Natural killer cell (primary cell): ENCODE measurements around the gene ZNF705A. TPM values are rescaled to one million over a fixed set of nuclear protein-coding genes. Genes with fewer than 3 reads are reported as not detected.
"Not testable (repeated sequence)": the region's sequence is repeated elsewhere in the genome, so short reads cannot be mapped to it uniquely, and the experiment has no call there.

Source experiments
- ATAC-seq, 3 donors: fragments of 150-1000 bp in 2 of 3; fragments of 200-7000 bp in 1 of 3; cut with Tn5 transposase; 1 replicate in 1 of 3; 2 replicates in 2 of 3; pipeline ENCODE4 v1.10.0; 2021; ENCODE audit warnings: mild to moderate bottlenecking in 2 of 3, moderate library complexity in 2 of 3
- DNase-seq, 2 donors: peaks; one replicate each; pipeline versions ENCODE4 v3.0.0 to v3.0.0-alpha.2; 2013 to 2021; ENCODE audit warnings: mixed read lengths in 1 of 2
- H3K27ac ChIP-seq: one replicate; pipeline ENCODE4 v1.5.1; 2013; ENCODE audit warnings: mild to moderate bottlenecking, low read length
- H3K27me3 ChIP-seq: one replicate; pipeline ENCODE4 v1.6.1; 2013; ENCODE audit warnings: low read length; ENCODE audit not compliant: control insufficient read depth, insufficient read depth
- H3K36me3 ChIP-seq: one replicate; pipeline ENCODE4 v1.6.1; 2013; ENCODE audit warnings: low read length; ENCODE audit not compliant: control insufficient read depth, insufficient read depth
- H3K4me1 ChIP-seq: one replicate; pipeline ENCODE4 v1.6.1; 2013; ENCODE audit warnings: low read length; ENCODE audit not compliant: control insufficient read depth, insufficient read depth
- H3K4me3 ChIP-seq: one replicate; pipeline ENCODE4 v1.5.1; 2013; ENCODE audit warnings: low read length
- H3K9me3 ChIP-seq: one replicate; pipeline ENCODE4 v1.6.1; 2013; ENCODE audit warnings: low read length; ENCODE audit not compliant: control insufficient read depth, insufficient read depth
- H3K27ac Mint-ChIP-seq, 2 donors: one replicate each; pipeline ENCODE4 v1.8.0; 2022; ENCODE audit warnings: mild to moderate bottlenecking in 2 of 2, mixed read lengths in 2 of 2, moderate library complexity in 1 of 2
- H3K27me3 Mint-ChIP-seq, 2 donors: one replicate each; pipeline ENCODE4 v1.8.0; 2022; ENCODE audit warnings: low read depth in 2 of 2, mixed read lengths in 2 of 2
- H3K36me3 Mint-ChIP-seq: one replicate; pipeline ENCODE4 v1.8.0; 2022; ENCODE audit warnings: mixed read lengths
- H3K4me1 Mint-ChIP-seq, 2 donors: one replicate each; pipeline ENCODE4 v1.8.0; 2022; ENCODE audit warnings: mixed read lengths in 2 of 2
- H3K4me3 Mint-ChIP-seq: one replicate; pipeline ENCODE4 v1.8.0; 2022; ENCODE audit warnings: mild to moderate bottlenecking, moderate library complexity, mixed read lengths
- H3K9me3 Mint-ChIP-seq, 2 donors: one replicate each; pipeline ENCODE4 v1.8.0; 2022; ENCODE audit warnings: mixed read lengths in 2 of 2
- WGBS: methylation state at CpG from one replicate; pipeline ENCODE4 v1.1.7; 2013; ENCODE audit warnings: missing lambda C conversion rate; ENCODE audit not compliant: insufficient coverage; 5-methylcytosine and 5-hydroxymethylcytosine counted together
- intact Hi-C: fragments of 100-400 bp; cut with micrococcal nuclease; formaldehyde crosslinking; loops from one replicate; pipeline ENCODE4 v1.14.2; 2022
- total RNA-seq, 4 donors: library from RNA; stranded (reverse); fragments of 120-200 nt in 1 of 4; gene quantifications; one replicate each; pipeline versions ENCODE4 v1.2.3 to v1.2.4, GENCODE V29; 2013 to 2022

Gene ZNF705A
- total RNA-seq, 3 donors from 2014 or later (not counting 1 experiment from before 2014, with no cell fraction given) = not detected

DNA sequence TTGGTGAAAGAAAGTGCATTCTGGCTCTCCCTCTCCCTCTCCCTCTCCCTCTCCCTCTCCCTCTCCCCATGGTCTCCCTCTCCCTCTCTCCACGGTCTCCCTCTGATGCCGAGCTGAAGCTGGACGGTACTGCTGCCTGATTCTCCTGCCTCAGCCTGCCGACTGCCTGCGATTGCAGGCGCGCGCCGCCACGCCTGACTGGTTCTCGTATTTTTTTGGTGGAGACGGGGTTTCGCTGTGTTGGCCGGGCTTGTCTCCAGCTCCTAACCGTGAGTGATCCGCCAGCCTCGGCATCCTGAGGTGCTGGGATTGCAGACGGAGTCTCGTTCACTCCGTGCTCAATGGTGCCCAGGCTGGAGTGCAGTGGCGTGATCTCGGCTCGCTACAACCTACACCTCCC is 26.5 kb downstream of the ZNF705A start:
- H3K36me3 Mint-ChIP-seq, intact Hi-C loops, H3K9me3 ChIP-seq, H3K27me3 ChIP-seq, H3K9me3 Mint-ChIP-seq, H3K27ac ChIP-seq, H3K36me3 ChIP-seq, H3K27me3 Mint-ChIP-seq, DNase-seq, ATAC-seq, H3K4me1 ChIP-seq, H3K4me3 Mint-ChIP-seq, H3K27ac Mint-ChIP-seq, H3K4me3 ChIP-seq: not testable (repeated sequence)
- WGBS = 98% methylated on average over 21 of the region's 23 CpGs
- H3K4me1 Mint-ChIP-seq = peaks cover 10 to 19% of the 10 kb centered on the region in 2 donors

DNA sequence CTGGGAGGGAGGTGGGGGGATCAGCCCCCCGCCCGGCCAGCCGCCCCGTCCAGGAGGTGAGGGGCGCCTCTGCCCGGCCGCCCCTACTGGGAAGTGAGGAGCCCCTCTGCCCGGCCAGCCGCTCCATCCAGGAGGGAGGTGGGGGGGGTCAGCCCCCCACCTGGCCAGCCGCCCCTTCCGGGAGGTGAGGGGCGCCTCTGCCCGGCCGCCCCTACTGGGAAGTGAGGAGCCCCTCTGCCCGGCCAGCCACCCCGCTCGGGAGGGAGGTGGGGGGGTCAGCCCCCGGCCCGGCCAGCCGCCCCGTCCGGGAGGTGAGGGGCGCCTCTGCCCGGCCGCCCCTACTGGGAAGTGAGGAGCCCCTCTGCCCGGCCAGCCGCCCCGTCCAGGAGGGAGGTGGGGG is 27.4 kb downstream of the ZNF705A start:
- ATAC-seq, H3K36me3 ChIP-seq, H3K4me1 ChIP-seq, H3K27me3 ChIP-seq, DNase-seq, H3K27me3 Mint-ChIP-seq, H3K9me3 ChIP-seq, H3K4me3 ChIP-seq, H3K4me3 Mint-ChIP-seq, H3K36me3 Mint-ChIP-seq, H3K27ac ChIP-seq, H3K27ac Mint-ChIP-seq, intact Hi-C loops, H3K9me3 Mint-ChIP-seq: not testable (repeated sequence)
- H3K4me1 Mint-ChIP-seq = peaks cover 10 to 19% of the 10 kb centered on the region in 2 donors
- 100% methylated on average over 13 of the region's 28 CpGs for WGBS

DNA sequence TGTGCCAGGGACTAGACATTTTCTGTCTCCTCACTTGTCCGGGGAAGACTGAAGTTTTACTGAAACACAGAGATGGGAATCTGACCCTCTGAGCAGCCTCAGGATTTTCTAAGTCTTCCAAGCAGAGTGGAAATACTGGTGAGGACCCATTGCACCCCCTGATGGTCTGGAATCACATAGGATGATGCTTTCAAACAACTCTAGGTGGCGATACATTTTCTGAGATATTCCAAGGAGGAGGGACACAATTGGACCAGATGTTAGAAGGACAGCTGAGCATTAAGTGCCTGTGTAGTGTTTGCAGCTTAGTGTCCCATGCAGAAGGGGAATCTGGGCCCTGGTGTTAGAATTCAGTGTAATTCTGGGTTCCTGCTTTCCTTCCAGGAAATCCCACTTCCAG is 31.3 kb downstream of the ZNF705A start:
- H3K27me3 Mint-ChIP-seq, H3K4me1 Mint-ChIP-seq, H3K4me1 ChIP-seq, DNase-seq, H3K9me3 Mint-ChIP-seq, H3K36me3 ChIP-seq, H3K9me3 ChIP-seq, H3K27ac ChIP-seq, H3K36me3 Mint-ChIP-seq, H3K4me3 ChIP-seq, intact Hi-C loops, ATAC-seq, H3K27me3 ChIP-seq, H3K27ac Mint-ChIP-seq, H3K4me3 Mint-ChIP-seq: not testable (repeated sequence)
- 92% methylated on average over 2 of the region's 2 CpGs for WGBS

DNA sequence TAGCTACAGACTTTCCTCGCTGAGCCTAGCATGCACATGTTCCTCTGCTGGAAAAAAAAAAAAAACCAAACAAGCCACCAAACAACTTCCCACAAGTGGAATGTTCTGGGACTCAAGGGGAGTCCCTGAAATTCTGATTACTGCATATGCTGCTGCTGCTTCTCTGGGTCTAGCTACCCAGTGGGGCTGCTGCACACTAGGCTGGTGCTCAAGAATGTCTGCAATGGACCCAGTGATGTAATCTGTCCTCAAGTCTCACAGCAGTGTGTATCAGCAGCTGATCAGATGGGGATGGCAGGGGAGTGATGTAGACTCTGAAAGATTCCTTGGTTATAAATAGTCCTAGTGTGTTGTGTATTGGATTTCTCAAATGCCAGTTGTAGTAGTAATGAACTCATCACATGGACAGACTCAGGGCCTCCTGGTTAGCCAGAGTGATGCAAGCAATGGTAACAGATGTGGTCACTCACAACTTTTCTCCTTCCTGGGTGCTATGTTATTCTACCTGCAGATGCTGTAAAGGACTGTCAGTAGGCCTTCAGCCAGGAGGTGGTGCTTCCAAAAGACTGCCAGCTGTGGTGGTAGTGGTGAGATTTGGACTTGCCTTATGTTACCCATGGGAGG is 41.0 kb downstream of the ZNF705A start:
- H3K27me3 ChIP-seq, DNase-seq, intact Hi-C loops, ATAC-seq, H3K9me3 Mint-ChIP-seq, H3K36me3 ChIP-seq, H3K36me3 Mint-ChIP-seq, H3K27ac Mint-ChIP-seq, H3K9me3 ChIP-seq, H3K4me3 ChIP-seq, H3K4me1 ChIP-seq, H3K27ac ChIP-seq, H3K4me1 Mint-ChIP-seq, H3K27me3 Mint-ChIP-seq, H3K4me3 Mint-ChIP-seq: not testable (repeated sequence)
- 90% methylated on average over 1 of the region's 1 CpG for WGBS

DNA sequence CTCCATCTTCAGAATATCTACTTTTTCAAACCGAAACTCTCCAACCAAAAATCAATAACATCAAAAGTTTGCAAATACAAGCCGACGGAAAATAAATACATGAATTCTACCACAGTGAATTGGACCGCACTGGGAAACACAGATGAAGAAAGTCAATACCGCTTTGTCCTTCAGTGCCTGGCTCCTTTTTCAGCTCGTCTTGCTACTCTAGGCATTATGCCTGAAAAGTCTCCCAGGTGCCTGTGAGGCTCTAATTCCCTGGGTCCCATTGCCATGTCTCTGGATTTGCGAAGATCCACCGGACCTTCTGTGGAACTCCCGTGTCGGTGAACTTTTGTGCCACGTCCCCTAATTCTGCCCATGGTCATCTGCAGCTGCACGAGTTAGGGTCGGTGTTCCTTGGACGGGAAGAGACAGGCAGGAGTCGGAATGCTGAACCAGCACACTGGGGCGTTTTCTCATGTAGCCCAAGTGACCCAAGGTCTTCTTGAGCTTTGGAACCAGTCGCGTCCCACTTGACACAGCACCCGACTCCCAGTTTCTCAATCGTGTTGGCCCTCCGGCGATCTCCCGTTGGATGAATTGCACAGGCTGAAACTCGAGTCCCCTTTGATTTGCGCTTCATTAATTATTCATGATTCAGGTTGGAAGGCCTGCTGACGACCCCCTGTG is 62.0 kb downstream of the ZNF705A start:
- H3K27ac Mint-ChIP-seq, H3K27me3 Mint-ChIP-seq, H3K9me3 ChIP-seq, H3K27me3 ChIP-seq, H3K4me1 ChIP-seq, H3K4me3 ChIP-seq, H3K4me1 Mint-ChIP-seq, H3K36me3 Mint-ChIP-seq, H3K4me3 Mint-ChIP-seq, ATAC-seq, H3K36me3 ChIP-seq, DNase-seq, H3K9me3 Mint-ChIP-seq, H3K27ac ChIP-seq, intact Hi-C loops: not testable (repeated sequence)
- WGBS = 88% methylated on average over 26 of the region's 26 CpGs

DNA sequence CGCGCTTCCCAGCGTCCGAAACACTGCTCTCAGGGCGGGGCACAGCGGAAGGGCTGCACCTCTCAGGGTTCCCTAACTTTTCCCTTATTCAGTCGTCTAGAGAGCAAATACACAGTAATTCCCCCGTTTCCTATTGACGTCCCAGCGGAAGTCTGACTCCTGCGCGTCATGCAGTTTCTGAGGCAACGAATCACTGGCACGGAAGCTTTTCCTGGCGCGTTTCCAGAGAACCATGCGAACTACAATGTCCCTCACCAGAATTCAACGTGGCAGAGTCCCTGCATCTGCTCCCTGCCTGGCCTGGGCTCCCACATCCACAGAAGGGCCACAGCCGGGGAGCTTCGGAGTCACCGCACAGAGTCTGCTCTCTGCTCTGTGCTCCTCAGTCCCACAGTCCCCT is 64.6 kb downstream of the ZNF705A start:
- H3K36me3 Mint-ChIP-seq, H3K27ac ChIP-seq, ATAC-seq, H3K4me3 ChIP-seq, H3K4me1 ChIP-seq, intact Hi-C loops, H3K36me3 ChIP-seq, H3K27me3 Mint-ChIP-seq, H3K27me3 ChIP-seq, H3K4me1 Mint-ChIP-seq, H3K9me3 Mint-ChIP-seq, H3K4me3 Mint-ChIP-seq, H3K9me3 ChIP-seq, DNase-seq, H3K27ac Mint-ChIP-seq: not testable (repeated sequence)
- WGBS = 87% methylated on average over 21 of the region's 21 CpGs

DNA sequence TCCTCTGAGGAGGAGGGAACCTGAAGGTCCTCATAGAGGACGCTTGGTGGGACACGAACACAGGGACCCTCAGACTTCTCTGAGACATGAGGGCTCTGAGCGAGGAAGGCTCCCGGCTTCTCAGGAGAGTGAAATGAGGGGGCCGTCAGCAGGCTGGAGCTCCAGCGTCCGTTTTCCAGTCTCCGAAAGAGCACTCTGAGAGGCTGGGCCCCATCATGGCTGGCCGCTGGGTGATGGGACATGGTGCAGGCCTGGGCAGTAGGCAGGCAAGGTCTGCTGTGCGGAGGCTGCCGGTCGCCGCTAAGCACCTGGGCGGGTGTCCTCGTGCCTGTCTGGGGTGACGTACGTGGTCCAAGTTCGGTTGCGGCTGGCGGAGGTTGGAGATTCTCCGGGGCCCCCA is 65.0 kb downstream of the ZNF705A start:
- H3K27ac Mint-ChIP-seq, H3K36me3 Mint-ChIP-seq, H3K27me3 Mint-ChIP-seq, ATAC-seq, H3K4me3 Mint-ChIP-seq, H3K4me3 ChIP-seq, H3K36me3 ChIP-seq, intact Hi-C loops, H3K9me3 ChIP-seq, H3K27ac ChIP-seq, H3K9me3 Mint-ChIP-seq, H3K4me1 ChIP-seq, H3K27me3 ChIP-seq, DNase-seq, H3K4me1 Mint-ChIP-seq: not testable (repeated sequence)
- WGBS = 89% methylated on average over 21 of the region's 21 CpGs

DNA sequence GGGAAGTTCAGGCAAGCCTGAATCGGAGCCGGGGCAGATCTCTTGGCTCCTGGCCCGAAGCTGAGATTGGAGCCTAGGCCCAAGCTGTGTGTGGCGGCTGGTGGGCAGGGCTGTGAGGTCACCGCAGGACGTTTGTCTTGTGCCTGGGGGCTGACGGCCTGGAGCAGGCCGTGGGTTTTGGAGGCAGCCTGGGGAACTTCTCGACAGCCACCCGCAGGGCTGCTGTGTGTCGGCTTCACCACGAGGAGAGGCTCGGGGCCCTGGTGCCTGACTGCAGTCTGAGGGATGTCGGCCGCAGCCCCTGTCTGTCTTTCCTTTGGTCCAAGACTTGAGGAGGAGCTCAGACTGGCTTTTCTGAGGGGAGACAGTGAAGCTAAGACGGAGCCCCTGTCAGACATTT is 65.5 kb downstream of the ZNF705A start:
- H3K36me3 ChIP-seq, DNase-seq, intact Hi-C loops, H3K27ac ChIP-seq, H3K27me3 Mint-ChIP-seq, H3K4me3 ChIP-seq, H3K4me1 Mint-ChIP-seq, H3K27ac Mint-ChIP-seq, H3K9me3 Mint-ChIP-seq, ATAC-seq, H3K4me1 ChIP-seq, H3K27me3 ChIP-seq, H3K36me3 Mint-ChIP-seq, H3K4me3 Mint-ChIP-seq, H3K9me3 ChIP-seq: not testable (repeated sequence)
- 87% methylated on average over 16 of the region's 16 CpGs for WGBS
